ENCODE results near the gene ATP8A2.

- TF ChIP-seq POLR2AphosphoS5 (IDR thresholded peaks at IDR 0.05) (no peak), CTCF (IDR thresholded peaks at IDR 0.05) (no peak), EP300 (IDR thresholded peaks at IDR 0.05) (no peak)
Observed at GRCh38 chr13:25420161-25420560, 48.4 kb downstream of the ATP8A2 start.

Measured in upper lobe of left lung (tissue), 4 donors.